Measurements from ENCODE around the gene RASGRP3.

Gene RASGRP3

DNA sequence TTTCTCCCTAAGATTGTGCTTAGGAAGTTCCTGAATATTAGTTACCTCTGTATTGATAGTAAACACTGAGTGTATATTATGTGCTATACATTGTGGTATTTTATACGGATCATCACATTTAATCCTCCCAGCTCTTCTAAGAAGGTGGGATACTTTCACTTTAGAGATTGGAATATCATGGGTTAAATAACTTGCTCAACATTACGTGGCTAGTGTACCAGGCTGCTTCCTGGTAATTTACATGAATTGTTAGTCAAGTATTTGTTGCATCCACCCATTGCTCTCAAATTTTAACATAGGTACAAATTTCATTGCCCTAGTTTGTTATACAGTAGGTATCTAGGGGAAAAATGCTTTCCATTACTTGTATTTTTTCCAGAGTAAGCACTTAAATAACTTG lies 101.2 kb downstream of the RASGRP3 start:
- peak; percentile 48 for DNase-seq (ENCODE audit: low read depth)

- DNase-seq (ENCODE audit: low read depth): no peak
Measured at GRCh38 chr2:33579227-33579626, 102.8 kb downstream of the RASGRP3 start.

- DNase-seq (ENCODE audit: low read depth): no peak
Measured at GRCh38 chr2:33581872-33582271, 105.4 kb downstream of the RASGRP3 start.

DNA sequence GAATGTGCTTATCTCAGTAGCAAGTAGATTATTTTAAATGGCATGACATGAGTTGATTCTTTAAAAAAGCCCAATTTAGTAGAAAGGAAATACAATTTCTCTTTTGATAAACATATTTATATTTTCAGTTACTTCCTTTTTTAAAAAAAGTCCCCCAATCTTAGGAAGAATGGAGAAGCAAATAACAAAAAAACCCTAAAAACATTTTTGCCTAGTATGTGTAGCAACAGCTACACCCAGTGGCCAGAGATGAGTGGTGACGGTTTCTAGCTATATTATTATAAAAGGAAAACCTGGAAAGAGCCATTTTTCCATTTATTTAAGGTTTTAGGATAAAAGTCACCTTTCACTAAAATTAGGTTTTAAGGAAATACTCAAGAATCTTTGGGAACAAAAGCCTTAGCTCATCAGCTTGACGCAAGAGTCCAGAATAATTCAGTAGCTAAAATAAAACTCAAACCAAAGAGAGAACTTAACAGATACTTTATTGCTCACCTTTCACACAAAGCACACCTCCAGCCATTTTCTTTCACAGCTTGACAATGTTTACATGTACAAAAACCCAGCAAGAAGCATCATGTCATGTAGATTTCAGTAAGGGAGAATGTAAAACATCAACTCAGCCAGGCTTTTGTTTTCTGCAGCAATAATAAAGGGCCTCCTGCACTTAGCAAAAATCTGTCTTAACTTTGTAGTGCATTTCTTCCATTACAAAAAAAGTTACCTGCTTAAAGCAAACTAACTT lies 106.9 kb downstream of the RASGRP3 start:
- peak; percentile 22 for DNase-seq (ENCODE audit: low read depth)

DNA sequence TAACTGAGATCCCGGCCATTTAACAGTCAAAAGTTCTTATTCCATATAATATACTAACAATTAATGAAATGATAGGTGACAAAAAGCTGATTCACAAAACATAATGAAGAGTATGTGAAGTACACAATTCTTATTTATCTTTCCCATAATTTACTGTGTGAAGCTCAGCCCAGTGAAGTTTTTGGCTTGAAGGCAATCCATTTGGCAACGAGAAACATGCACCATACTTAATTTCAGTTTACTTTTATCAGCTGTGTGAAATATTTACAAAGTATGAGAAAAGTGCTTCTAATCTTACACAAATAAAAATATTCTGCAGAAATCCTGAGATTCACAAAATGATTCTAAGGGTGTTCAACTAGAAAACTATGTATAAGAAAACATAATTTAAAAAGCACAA lies 110.3 kb downstream of the RASGRP3 start:
- no peak for DNase-seq (ENCODE audit: low read depth)

GRCh38 chr2:33588232-33588631 lies 111.8 kb downstream of the RASGRP3 start:
- no peak for DNase-seq (ENCODE audit: low read depth)

DNA sequence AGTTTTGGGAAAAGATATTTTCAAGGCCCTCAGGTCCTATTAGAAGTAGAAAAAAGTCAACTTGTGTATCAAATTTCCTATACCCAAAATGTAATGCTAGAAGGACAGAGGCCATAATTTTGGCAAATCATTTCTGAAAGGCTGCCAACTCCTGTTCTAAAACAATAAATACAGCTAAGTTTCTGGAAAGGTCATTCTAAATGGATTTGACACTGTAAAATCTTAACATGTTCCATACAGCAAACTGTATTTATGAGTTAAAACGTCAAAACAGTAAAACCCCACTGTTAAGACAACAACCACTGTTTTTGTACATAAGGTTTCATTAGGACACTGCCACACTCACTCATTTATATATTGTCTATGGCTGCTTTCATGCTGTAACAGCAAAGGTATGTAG lies 113.0 kb downstream of the RASGRP3 start:
- peak; percentile 4 for DNase-seq (ENCODE audit: low read depth)

DNA sequence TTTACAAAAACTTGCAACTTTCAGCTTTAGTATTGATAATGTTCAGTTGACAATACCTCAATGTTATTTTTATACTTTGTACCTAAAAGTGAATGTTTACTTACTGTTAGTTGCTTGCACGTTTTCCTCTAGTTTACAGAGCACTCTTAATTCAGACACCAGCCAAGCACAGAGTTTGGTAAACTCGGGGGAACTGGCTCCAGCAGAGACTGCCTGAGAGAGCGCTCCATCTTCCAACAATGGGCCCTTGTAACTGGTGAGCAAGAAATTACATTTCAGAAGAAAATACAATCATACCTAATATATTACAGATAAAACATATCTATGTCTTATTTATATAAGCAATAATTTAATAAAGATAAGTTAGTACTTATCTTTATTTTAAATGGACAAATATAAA lies 118.9 kb downstream of the RASGRP3 start:
- no peak for DNase-seq (ENCODE audit: low read depth)

GRCh38 chr2:33597026-33597425 lies 120.6 kb downstream of the RASGRP3 start:
- DNase-seq (ENCODE audit: low read depth): no peak

- DNase-seq (ENCODE audit: low read depth): peak; percentile 41
Measured at GRCh38 chr2:33598561-33599174, 122.2 kb downstream of the RASGRP3 start.

DNA sequence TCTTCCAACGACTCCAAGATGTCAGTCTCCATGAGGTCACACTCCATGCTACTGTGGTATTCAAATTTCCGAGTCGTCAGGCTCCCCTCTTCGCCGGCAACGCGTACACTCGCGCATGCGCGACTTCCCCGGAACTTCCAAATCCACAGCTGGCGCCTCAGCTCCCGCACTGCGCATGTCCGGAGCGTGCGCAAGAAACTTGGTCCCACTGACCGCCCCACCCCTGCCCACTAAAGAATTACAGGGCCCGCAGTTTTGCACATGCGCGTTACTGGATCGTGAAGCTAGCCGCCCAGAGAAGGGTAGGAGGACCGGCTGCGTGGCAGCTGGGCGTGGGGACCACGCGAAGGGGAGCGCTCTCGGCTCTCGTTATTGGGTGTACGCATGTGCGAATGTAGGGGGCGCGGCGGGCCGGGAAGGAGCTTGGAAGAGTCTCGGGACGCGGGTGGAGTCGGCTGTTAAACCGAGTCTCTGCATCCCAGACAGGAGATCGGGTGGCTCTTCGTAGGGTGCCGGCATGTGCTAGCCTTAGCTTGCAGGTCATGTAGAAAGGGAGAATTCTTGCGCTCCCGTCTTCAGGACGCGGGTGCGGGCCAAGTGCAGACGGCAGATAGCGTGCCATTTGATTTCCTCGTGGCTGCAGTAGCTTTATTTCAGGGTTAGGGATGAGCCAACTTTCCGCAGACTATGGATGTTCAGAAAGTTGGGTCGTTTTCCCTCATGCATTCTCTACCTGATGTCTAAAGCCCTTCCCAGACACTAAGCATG lies 122.9 kb downstream of the RASGRP3 start, which contains the start of gene FAM98A:
TSS of gene FAM98A (minus strand) at position 125 of the 768 bp plus-strand sequence. CDS start at position 47, 78 bp downstream.
- peak; percentile 97 for DNase-seq (ENCODE audit: low read depth)

DNA sequence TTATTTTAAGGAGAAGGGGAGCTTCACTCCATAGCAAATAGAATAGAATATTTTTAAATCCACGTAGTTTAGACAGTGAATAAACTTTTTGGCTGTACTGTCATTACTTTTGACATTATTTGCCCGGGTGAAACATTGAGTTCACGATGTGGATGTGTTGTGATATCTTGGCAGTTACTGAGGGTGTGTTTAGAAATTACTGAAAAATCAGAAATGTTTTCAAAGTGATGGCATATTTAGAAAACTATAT lies 123.4 kb downstream of the RASGRP3 start:
- DNase-seq (ENCODE audit: low read depth): no peak

- DNase-seq (ENCODE audit: low read depth): peak; percentile 7
Measured at GRCh38 chr2:33602201-33602830, 125.9 kb downstream of the RASGRP3 start.

DNA sequence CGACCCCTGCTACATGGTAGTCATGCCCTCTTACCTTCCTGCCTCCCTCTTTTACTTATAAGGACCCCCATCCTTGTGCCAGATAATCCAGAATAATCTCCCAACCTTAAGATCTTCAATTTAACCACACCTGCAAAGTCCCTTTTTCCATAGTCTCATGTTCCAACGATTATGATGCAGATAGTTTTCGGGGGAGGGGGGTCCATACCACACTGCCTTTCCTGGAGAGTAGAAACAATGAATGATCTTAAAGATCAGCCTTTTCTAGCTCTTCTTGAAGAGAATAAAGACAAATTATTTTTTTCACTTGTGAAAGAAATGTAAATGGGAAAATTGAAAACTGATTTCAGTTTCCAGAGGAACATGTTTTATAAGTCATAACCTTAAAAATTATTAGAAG lies 127.0 kb downstream of the RASGRP3 start:
- no peak for DNase-seq (ENCODE audit: low read depth)

- no peak for DNase-seq (ENCODE audit: low read depth)
Measured at GRCh38 chr2:33605056-33605455, 128.6 kb downstream of the RASGRP3 start.

DNA sequence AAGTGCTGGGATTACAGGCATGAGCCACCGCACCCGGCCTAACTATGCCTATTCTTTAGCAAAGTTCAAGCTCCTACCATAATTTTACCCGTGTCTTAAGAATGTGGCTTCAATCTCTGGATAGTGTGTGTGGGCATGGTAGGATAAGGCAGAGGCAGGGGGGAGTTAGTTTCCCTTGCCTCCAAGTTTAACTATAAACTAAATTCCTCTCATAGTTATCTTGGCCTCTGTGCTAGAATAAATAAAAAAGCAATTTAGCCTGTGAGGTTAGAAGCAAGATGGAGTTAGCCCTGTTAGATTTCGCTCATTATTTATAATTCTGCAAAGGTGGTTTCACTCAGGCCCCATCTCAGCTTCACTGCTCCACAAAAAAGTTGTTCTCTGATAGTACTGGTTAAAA lies 129.7 kb downstream of the RASGRP3 start:
- peak; percentile 6 for DNase-seq (ENCODE audit: low read depth)

GRCh38 chr2:33606622-33607021 lies 130.2 kb downstream of the RASGRP3 start:
- DNase-seq (ENCODE audit: low read depth): no peak

GRCh38 chr2:33607251-33607721 lies 130.8 kb downstream of the RASGRP3 start:
- DNase-seq (ENCODE audit: low read depth): no peak

GRCh38 chr2:33607905-33608304 lies 131.5 kb downstream of the RASGRP3 start:
- no peak for DNase-seq (ENCODE audit: low read depth)

DNA sequence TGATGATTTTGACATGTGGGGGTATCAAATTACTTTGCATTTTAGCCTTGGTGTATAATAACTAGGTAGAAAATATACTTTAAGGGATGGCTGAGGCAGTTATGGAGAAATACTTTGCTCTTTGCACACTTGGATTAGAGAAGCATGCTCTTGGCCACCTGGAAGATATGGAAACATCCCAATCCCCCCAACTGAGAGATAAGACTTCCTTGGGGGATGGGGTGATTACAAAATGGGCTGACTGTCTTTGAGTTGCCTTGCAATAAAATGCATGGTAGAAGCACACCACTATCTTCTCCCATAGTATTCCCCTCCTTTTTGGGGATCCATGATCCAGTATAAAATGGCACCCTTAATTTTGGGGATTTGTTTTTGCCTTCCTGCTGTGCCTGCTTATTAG lies 137.7 kb downstream of the RASGRP3 start:
- peak; percentile 2 for DNase-seq (ENCODE audit: low read depth)
